SK-N-SH (cell line): ENCODE data around the gene MALAT1. TPM values are rescaled to one million over a fixed set of nuclear protein-coding genes. Genes with fewer than 3 reads are reported as not detected.

Source experiments
- CTCF ChIA-PET: fragments of 300-600, 350-600 bp; formaldehyde crosslinking; extraction: SDS; loops from one replicate; lab custom pipeline; 2021; lab: Yijun Ruan, JAX
- POLR2A ChIA-PET: fragments of 350-600 bp; sonication (Branson Sonifier 250); formaldehyde crosslinking; extraction: SDS; loops from one replicate; lab custom pipeline; 2020; ENCODE audit warnings: antibody characterized with exemption, inconsistent platforms; lab: Yijun Ruan, JAX
- DNase-seq: peaks from one replicate; pipeline ENCODE4 v3.0.0; 2012
- H2AFZ ChIP-seq: fragments of 200-600 bp; sonication (generic); 2 replicates; pipeline ENCODE4 v1.8.1; 2016; ENCODE audit warnings: antibody characterized with exemption, mild to moderate bottlenecking, low read depth
- H3F3A ChIP-seq: fragments of 200-600 bp; sonication (generic); replicated peaks from 2 replicates; pipeline ENCODE3; 2016; ENCODE audit warnings: antibody characterized with exemption, mild to moderate bottlenecking; ENCODE audit not compliant: insufficient read depth
- H3K27ac ChIP-seq, 2 experiments: fragments of 200-500 bp in 1 of 2; fragments of 200-600 bp in 1 of 2; sonication (Bioruptor generic) in 1 of 2; sonication (generic), shearing (Covaris generic) in 1 of 2; 2 replicates each; pipeline versions ENCODE4 v1.5.1 to v1.6.1; 2014 to 2016; ENCODE audit warnings: low read depth in 2 of 2, inconsistent platforms in 1 of 2, low read length in 1 of 2, mild to moderate bottlenecking in 1 of 2, mixed read lengths in 1 of 2
- H3K27me3 ChIP-seq: fragments of 200-600 bp; sonication (generic), shearing (Covaris generic); 2 replicates; pipeline ENCODE4 v1.6.1; 2016; ENCODE audit warnings: mixed run types; ENCODE audit not compliant: insufficient read depth
- H3K36me3 ChIP-seq, 2 experiments: fragments of 200-500 bp in 1 of 2; fragments of 200-600 bp in 1 of 2; sonication (Bioruptor generic) in 1 of 2; sonication (generic) in 1 of 2; replicated peaks in 1 of 2; 2 replicates each; pipeline versions ENCODE3 to v1.5.1; 2014 to 2016; ENCODE audit warnings: low read length in 1 of 2, mild to moderate bottlenecking in 1 of 2; ENCODE audit not compliant: insufficient read depth in 2 of 2, control insufficient read depth in 1 of 2
- H3K4me1 ChIP-seq, 2 experiments: fragments of 200-500 bp in 1 of 2; fragments of 200-600 bp in 1 of 2; sonication (Bioruptor generic) in 1 of 2; sonication (generic), shearing (Covaris generic) in 1 of 2; 2 replicates each; pipeline versions ENCODE4 v1.5.1 to v1.6.1; 2014 to 2016; ENCODE audit warnings: low read depth in 1 of 2, low read length in 1 of 2, mixed run types in 1 of 2; ENCODE audit not compliant: insufficient read depth in 2 of 2, control insufficient read depth in 1 of 2
- H3K4me2 ChIP-seq: fragments of 200-600 bp; sonication (generic), shearing (Covaris generic); 2 replicates; pipeline ENCODE4 v1.6.1; 2017; ENCODE audit warnings: mixed run types
- H3K4me3 ChIP-seq, 2 experiments: fragments of 200-500 bp in 1 of 2; fragments of 200-600 bp in 1 of 2; sonication (Bioruptor generic) in 1 of 2; sonication (generic), shearing (Covaris generic) in 1 of 2; 2 replicates each; pipeline versions ENCODE4 v1.5.1 to v1.8.1; 2014 to 2016; ENCODE audit warnings: low read depth in 2 of 2, inconsistent platforms in 1 of 2, low read length in 1 of 2, mild to moderate bottlenecking in 1 of 2, mixed read lengths in 1 of 2, moderate library complexity in 1 of 2
- H3K79me2 ChIP-seq: fragments of 200-600 bp; sonication (generic); 2 replicates; pipeline ENCODE4 v1.8.1; 2017; ENCODE audit warnings: mild to moderate bottlenecking; ENCODE audit not compliant: insufficient read depth
- H3K9ac ChIP-seq: fragments of 200-600 bp; sonication (generic); 2 replicates; pipeline ENCODE4 v1.6.1; 2017; ENCODE audit warnings: mixed run types
- H3K9me2 ChIP-seq: fragments of 200-600 bp; sonication (generic); 2 replicates; pipeline ENCODE4 v1.6.1; 2017; ENCODE audit warnings: mixed run types
- H3K9me3 ChIP-seq: fragments of 200-600 bp; sonication (generic); 2 replicates; pipeline ENCODE4 v1.6.1; 2017; ENCODE audit warnings: mixed run types, mild to moderate bottlenecking, moderate library complexity
- H4K20me1 ChIP-seq: fragments of 200-600 bp; sonication (generic); 2 replicates; pipeline ENCODE4 v1.6.1; 2017; ENCODE audit warnings: mild to moderate bottlenecking, mixed run types; ENCODE audit not compliant: insufficient read depth
- CHD2 ChIP-seq: fragments of 150-350 bp; IDR thresholded peaks from 2 replicates; pipeline ENCODE4 v1.6.1; 2018; ENCODE audit warnings: low read length; ENCODE audit not compliant: partially characterized antibody
- FOSL2 ChIP-seq: IDR thresholded peaks from 2 replicates; pipeline ENCODE4 v1.4.0; 2012; ENCODE audit warnings: low read depth, mild to moderate bottlenecking, moderate library complexity, borderline replicate concordance
- IRF3 ChIP-seq: fragments of 150-350 bp; IDR thresholded peaks from 2 replicates; pipeline ENCODE4 v1.6.1; 2016; ENCODE audit warnings: mild to moderate bottlenecking, low read depth, low read length
- MAX ChIP-seq: IDR thresholded peaks from 2 replicates; pipeline ENCODE4 v1.4.0; 2012; ENCODE audit warnings: low read depth
- MXI1 ChIP-seq: IDR thresholded peaks from 2 replicates; pipeline ENCODE4 v1.6.1; 2012; ENCODE audit warnings: mild to moderate bottlenecking, low read depth, low read length, improper control_type of control experiment
- NFIC ChIP-seq: IDR thresholded peaks from 2 replicates; pipeline ENCODE4 v1.4.0; 2012; ENCODE audit warnings: borderline replicate concordance
- NRF1 ChIP-seq: IDR thresholded peaks from 2 replicates; pipeline ENCODE4 v1.6.1; 2012; ENCODE audit warnings: low read depth, mild to moderate bottlenecking, low read length
- RCOR1 ChIP-seq: fragments of 150-350 bp; IDR thresholded peaks from 2 replicates; pipeline ENCODE4 v1.6.1; 2017; ENCODE audit warnings: antibody characterized with exemption, low read length
- RFX5 ChIP-seq: IDR thresholded peaks from 2 replicates; pipeline ENCODE4 v1.6.1; 2012; ENCODE audit warnings: mild to moderate bottlenecking, improper control_type of control experiment, low read length
- SIN3A ChIP-seq: IDR thresholded peaks from 2 replicates; pipeline ENCODE4 v1.6.1; 2012; ENCODE audit warnings: low read depth, mild to moderate bottlenecking, low read length, moderate library complexity, borderline replicate concordance
- TCF12 ChIP-seq: IDR thresholded peaks from 2 replicates; pipeline ENCODE4 v1.4.0; 2012
- USF2 ChIP-seq: fragments of 150-350 bp; IDR thresholded peaks from 2 replicates; pipeline ENCODE4 v1.6.1; 2017; ENCODE audit warnings: antibody characterized with exemption, low read length, low read depth, borderline replicate concordance
- YY1 ChIP-seq: IDR thresholded peaks from 2 replicates; pipeline ENCODE4 v1.4.0; 2012; ENCODE audit warnings: low read depth, mild to moderate bottlenecking
- WGBS: methylation state at CpG from one replicate; pipeline ENCODE4 v1.1.6; 2017; ENCODE audit warnings: low lambda C conversion rate; 5-methylcytosine and 5-hydroxymethylcytosine counted together
- polyA plus RNA-seq, 3 experiments: library from polyadenylated mRNA; depleted of rRNA; stranded (reverse); fragments of >200 nt; gene quantifications; 2 replicates each; pipeline ENCODE4 v1.2.3, GENCODE V29; 2012

The MALAT1 gene
- polyA plus RNA-seq, 1 of the 3 experiments (the other 2 are of a cell fraction), result 285 TPM

GRCh38 chr11:65538915-65539743, 40.3 kb downstream of the MALAT1 start:
- ChIA-PET CTCF (interaction anchor here (0.7 to 13.1 kb wide), 12 partner anchors 12 to 176 kb away, joined by 3 to 295 read pairs (median 18); partner anchors contain the start of genes EHBP1L1, FAM89B, KCNK7 and SCYL1), POLR2A (interaction anchor here (1.0 to 1.3 kb wide), 3 partner anchors 14 to 31 kb away, joined by 3 to 6 read pairs (median 3); partner anchors contain the start of genes LTBP3, SCYL1 and ZNRD2)
- Histone ChIP-seq H3K27me3 (no peaks in the 10 kb centered on the region), H3K9me3 (no peaks in the 10 kb centered on the region), H3K79me2 (no peaks in the 10 kb centered on the region), H3K27ac (no peak overlapping the region), H3K4me1 (peaks cover 4 to 12% of the 10 kb centered on the region in 2 experiments; a peak in 1 of 4 replicates), H3K9ac (no peak overlapping the region), H3K4me3 (no peak overlapping the region), H3K9me2 (no peaks in the 10 kb centered on the region), H4K20me1 (peaks cover 20% of the 10 kb centered on the region), H2AFZ (no peak overlapping the region), H3F3A (peaks cover 48% of the 10 kb centered on the region), H3K36me3 (peaks cover 0 to 44% of the 10 kb centered on the region in 2 experiments), H3K4me2 (no peak overlapping the region)
- DNase-seq, result no peak
- TF ChIP-seq FOSL2, result no peak
- no peak for TF ChIP-seq MAX
- no peak for TF ChIP-seq TCF12
- TF ChIP-seq USF2, result no peak
- TF ChIP-seq RCOR1, result no peak
- no peak for TF ChIP-seq IRF3
- TF ChIP-seq YY1, result no peak
- TF ChIP-seq SIN3A, result no peak
- TF ChIP-seq NRF1, result no peak
- TF ChIP-seq MXI1, result no peak
- no peak for TF ChIP-seq CHD2
- no peak for TF ChIP-seq NFIC
- TF ChIP-seq RFX5, result no peak
- WGBS, result 96% methylated on average over 83 of the region's 92 CpGs
